GM10266 (cell line): Measurements from ENCODE around the gene HLCS.

ENCODE experiments used
- DNase-seq: peaks from one replicate; pipeline ENCODE4 v3.0.0; 2012; ENCODE audit errors: extremely low spot score
- CTCF ChIP-seq: IDR thresholded peaks from 2 replicates; pipeline ENCODE4 v1.5.1; 2012; ENCODE audit warnings: mild to moderate bottlenecking, low read depth; ENCODE audit not compliant: control insufficient read depth, insufficient read depth; ENCODE audit errors: missing control alignments

Gene HLCS

DNA sequence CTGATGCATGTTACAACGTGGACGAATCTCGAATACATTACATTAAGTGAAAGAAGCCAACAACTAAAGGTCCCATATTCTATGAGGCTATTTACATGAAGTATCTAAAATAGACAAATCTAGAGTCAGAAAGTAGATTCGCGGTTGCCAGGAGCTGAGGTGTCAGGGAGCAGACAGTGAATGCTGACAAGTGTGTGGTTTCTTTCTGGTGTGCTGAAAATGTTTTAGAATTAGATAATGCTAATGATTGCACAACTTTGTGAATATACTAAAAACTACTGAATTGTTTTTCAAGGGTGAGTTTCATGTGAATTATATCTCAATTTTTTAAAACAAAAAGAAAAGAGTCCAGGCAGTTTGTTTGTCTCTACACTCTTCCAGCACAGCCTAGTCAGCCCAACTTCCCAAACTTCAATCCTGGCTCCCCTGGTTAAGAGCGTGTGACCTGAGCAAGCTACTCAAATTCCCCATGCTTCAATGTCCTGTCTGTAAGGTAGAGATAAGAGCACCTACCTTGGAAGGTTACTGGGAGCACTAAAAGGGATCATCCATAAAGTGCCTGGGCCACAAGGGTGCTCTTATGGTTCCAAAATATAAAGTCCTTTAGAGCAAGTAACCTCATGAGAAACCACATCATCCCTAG, 20.9 kb downstream of the HLCS start:
- TF ChIP-seq CTCF = no peak
- no peak for DNase-seq

- no peak for DNase-seq
- TF ChIP-seq CTCF = no peak
These were observed 29.9 kb downstream of the HLCS start for GRCh38 chr21:36936361-36937135.

DNA sequence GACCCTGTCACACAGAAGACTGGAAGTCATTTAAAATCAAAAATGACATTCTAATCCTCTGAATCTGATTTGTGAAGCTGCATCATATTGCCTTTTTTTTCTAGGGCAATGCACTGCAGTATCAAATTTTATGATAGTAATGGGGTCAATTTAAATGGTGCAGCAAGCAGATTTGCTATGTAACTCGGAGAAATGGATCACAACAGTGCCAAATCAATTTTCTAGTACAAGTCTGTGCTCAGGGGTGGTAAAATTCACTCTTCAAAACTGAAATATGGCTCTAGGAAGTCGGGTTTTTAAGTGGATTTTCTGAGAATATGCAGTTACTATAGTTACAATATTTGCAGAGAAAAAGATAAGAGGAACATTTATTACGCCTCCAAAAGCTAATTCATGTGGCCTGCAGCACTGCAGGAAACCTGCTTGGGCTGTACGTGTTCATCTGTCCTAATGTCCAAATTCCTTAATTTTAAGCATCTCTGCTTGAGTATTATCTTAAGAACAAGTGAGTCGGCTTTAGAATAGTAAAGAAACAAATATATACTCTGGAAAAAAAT, 31.5 kb downstream of the HLCS start:
- DNase-seq = no peak
- no peak for TF ChIP-seq CTCF

GRCh38 chr21:36932161-36932816, 34.2 kb downstream of the HLCS start:
- no peak for DNase-seq
- TF ChIP-seq CTCF = no peak

DNA sequence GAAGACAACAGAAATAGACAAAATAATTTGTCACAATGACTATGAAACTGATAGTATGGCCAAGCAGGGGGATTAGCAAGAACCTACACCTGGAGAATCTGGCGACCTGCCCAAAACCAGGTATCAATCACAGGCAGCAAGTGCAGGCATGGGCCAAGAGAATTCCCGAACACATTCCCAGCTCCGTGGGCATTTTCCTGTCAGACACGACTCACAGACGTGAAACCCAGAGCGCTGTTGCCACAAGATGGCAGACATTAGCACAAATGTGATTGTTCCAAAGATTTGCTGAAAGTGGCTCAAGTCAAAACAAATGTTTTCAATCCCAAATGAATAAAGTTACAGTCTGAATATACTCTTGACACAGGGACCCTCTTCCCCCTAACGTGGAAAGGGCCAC, 36.8 kb downstream of the HLCS start:
- DNase-seq = no peak
- no peak for TF ChIP-seq CTCF

GRCh38 chr21:36928960-36929359, 37.5 kb downstream of the HLCS start:
- TF ChIP-seq CTCF = no peak

More at GRCh38 chr21:36928960-36929359, 37.5 kb downstream of the HLCS start:
- DNase-seq = no peak
